Neutrophil (primary cell): ENCODE data around the gene SOX1.

Source experiments
- H3K27ac ChIP-seq: fragments of 200-600 bp; sonication (generic); 2 replicates; pipeline ENCODE4 v1.5.1; 2016; ENCODE audit warnings: mild to moderate bottlenecking, moderate library complexity
- H3K27me3 ChIP-seq: fragments of 200-600 bp; sonication (generic); 2 replicates; pipeline ENCODE4 v1.6.0; 2016; ENCODE audit warnings: mild to moderate bottlenecking
- H3K36me3 ChIP-seq: fragments of 200-600 bp; sonication (generic); 2 replicates; pipeline ENCODE4 v1.5.1; 2017
- H3K4me1 ChIP-seq, 2 experiments: fragments of 200-600 bp in 1 of 2; sonication (generic) in 1 of 2; 1 replicate in 1 of 2; 2 replicates in 1 of 2; pipeline versions ENCODE4 v1.5.1 to v1.6.1; 2013 to 2016; ENCODE audit warnings: low read depth in 1 of 2, low read length in 1 of 2, mild to moderate bottlenecking in 1 of 2, moderate library complexity in 1 of 2; ENCODE audit not compliant: control insufficient read depth in 1 of 2, insufficient read depth in 1 of 2
- H3K4me3 ChIP-seq, 2 experiments: fragments of 200-600 bp in 1 of 2; sonication (generic) in 1 of 2; 1 replicate in 1 of 2; 2 replicates in 1 of 2; pipeline ENCODE4 v1.5.1; 2013 to 2016; ENCODE audit warnings: low read depth in 1 of 2, low read length in 1 of 2, mild to moderate bottlenecking in 1 of 2, moderate library complexity in 1 of 2
- H3K9me3 ChIP-seq: fragments of 200-600 bp; sonication (generic); 2 replicates; pipeline ENCODE4 v1.5.1; 2016
- CTCF ChIP-seq: fragments of 200-600 bp; sonication (generic); IDR thresholded peaks from 2 replicates; pipeline ENCODE4 v1.5.1; 2016; ENCODE audit warnings: antibody characterized with exemption

The SOX1 gene

GRCh38 chr13:112101360-112101930 lies 34.5 kb downstream of the SOX1 start:
- H3K36me3 ChIP-seq: no peaks in the 10 kb centered on the region
- no peak overlapping the region for H3K27ac ChIP-seq
- peaks cover 98% of the 10 kb centered on the region for H3K27me3 ChIP-seq
- no peaks in the 10 kb centered on the region for H3K4me1 ChIP-seq
- no peaks in the 10 kb centered on the region for H3K9me3 ChIP-seq
- no peak overlapping the region for H3K4me3 ChIP-seq
- no peak for TF ChIP-seq CTCF

- no peaks in the 10 kb centered on the region for H3K4me1 ChIP-seq
- no peak for TF ChIP-seq CTCF
- H3K27me3 ChIP-seq: peaks cover 100% of the 10 kb centered on the region
- no peaks in the 10 kb centered on the region for H3K36me3 ChIP-seq
- no peak overlapping the region for H3K4me3 ChIP-seq
- no peaks in the 10 kb centered on the region for H3K9me3 ChIP-seq
- H3K27ac ChIP-seq: no peak overlapping the region
These were observed 35.3 kb downstream of the SOX1 start for GRCh38 chr13:112102243-112102642.

- H3K27me3 ChIP-seq: peaks cover 100% of the 10 kb centered on the region
- H3K27ac ChIP-seq: no peak overlapping the region
- no peaks in the 10 kb centered on the region for H3K9me3 ChIP-seq
These were observed 36.4 kb downstream of the SOX1 start for GRCh38 chr13:112103260-112103838.

GRCh38 chr13:112103961-112104880 lies 37.3 kb downstream of the SOX1 start:
- no peak overlapping the region for H3K27ac ChIP-seq
- no peaks in the 10 kb centered on the region for H3K4me1 ChIP-seq
- H3K27me3 ChIP-seq: peaks cover 100% of the 10 kb centered on the region
- no peak for TF ChIP-seq CTCF
- H3K4me3 ChIP-seq: no peak overlapping the region
- no peaks in the 10 kb centered on the region for H3K9me3 ChIP-seq
- H3K36me3 ChIP-seq: no peaks in the 10 kb centered on the region

More at GRCh38 chr13:112103260-112103838, 36.4 kb downstream of the SOX1 start:
- H3K36me3 ChIP-seq: no peaks in the 10 kb centered on the region
- H3K4me3 ChIP-seq: no peak overlapping the region
- H3K4me1 ChIP-seq: no peaks in the 10 kb centered on the region
- no peak for TF ChIP-seq CTCF

GRCh38 chr13:112104881-112105234 lies 37.9 kb downstream of the SOX1 start:
- Histone ChIP-seq H3K4me1 (no peaks in the 10 kb centered on the region), H3K36me3 (no peaks in the 10 kb centered on the region), H3K27me3 (peaks cover 100% of the 10 kb centered on the region), H3K9me3 (no peaks in the 10 kb centered on the region), H3K27ac (no peak overlapping the region), H3K4me3 (no peak overlapping the region)
- no peak for TF ChIP-seq CTCF
